ENCODE data around the gene PANX2.

The PANX2 gene

GRCh38 chr22:50170453-50171318, at the start of gene PANX2:
Gene PANX2 (plus strand): TSS chr22:50170731. CDS start chr22:50170731, 0 bp downstream.
- no peak for TF ChIP-seq CTCF (IDR thresholded peaks at IDR 0.05; ENCODE audit: control extremely low read depth, extremely low read depth, low read depth, missing control alignments)
- ChIA-PET POLR2A (no interaction called here), CTCF (interaction anchor here (1.6 kb wide), 1 partner anchor 17 kb away, joined by 4 read pairs; no protein-coding TSS in a partner anchor)
- no peak for DNase-seq (ENCODE audit: extremely low spot score)

- TF ChIP-seq CTCF (IDR thresholded peaks at IDR 0.05; ENCODE audit: control extremely low read depth, extremely low read depth, low read depth, missing control alignments): no peak
- CTCF ChIA-PET: interaction anchor here (1.2 kb wide), 1 partner anchor 116 kb away, joined by 3 read pairs; no protein-coding TSS in a partner anchor
- POLR2A ChIA-PET: no interaction called here
- no peak for DNase-seq (ENCODE audit: extremely low spot score)
Observed at GRCh38 chr22:50121202-50121740, 49.3 kb upstream of the PANX2 start.

GRCh38 chr22:50123119-50123518, 47.4 kb upstream of the PANX2 start:
- ChIA-PET POLR2A (no interaction called here), CTCF (no interaction called here)
- DNase-seq (ENCODE audit: extremely low spot score): no peak
- no peak for TF ChIP-seq CTCF (IDR thresholded peaks at IDR 0.05; ENCODE audit: control extremely low read depth, extremely low read depth, low read depth, missing control alignments)

- no peak for TF ChIP-seq CTCF (IDR thresholded peaks at IDR 0.05; ENCODE audit: control extremely low read depth, extremely low read depth, low read depth, missing control alignments)
- DNase-seq (ENCODE audit: extremely low spot score): no peak
- POLR2A ChIA-PET: no interaction called here
- CTCF ChIA-PET: no interaction called here
Observed at GRCh38 chr22:50125029-50125428, 45.5 kb upstream of the PANX2 start.

GRCh38 chr22:50129121-50129736, 41.3 kb upstream of the PANX2 start:
- DNase-seq (ENCODE audit: extremely low spot score): no peak
- TF ChIP-seq CTCF (IDR thresholded peaks at IDR 0.05; ENCODE audit: control extremely low read depth, extremely low read depth, low read depth, missing control alignments): no peak
- CTCF ChIA-PET: interaction anchor here (1.3 to 1.4 kb wide), 2 partner anchors 10 to 17 kb away, joined by 3 to 5 read pairs; no protein-coding TSS in a partner anchor
- POLR2A ChIA-PET: no interaction called here

GRCh38 chr22:50131894-50132293, 38.6 kb upstream of the PANX2 start:
- DNase-seq (ENCODE audit: extremely low spot score): no peak
- CTCF ChIA-PET: no interaction called here
- POLR2A ChIA-PET: no interaction called here
- TF ChIP-seq CTCF (IDR thresholded peaks at IDR 0.05; ENCODE audit: control extremely low read depth, extremely low read depth, low read depth, missing control alignments): no peak
